Central memory CD8-positive, alpha-beta T cell (primary cell): ENCODE data around the gene GRAMD4.

Experiments
- ATAC-seq: fragments of 150-1000 bp; cut with Tn5 transposase; replicated peaks from 2 replicates; pipeline ENCODE4 v1.10.0; 2022; ENCODE audit warnings: mild to moderate bottlenecking, moderate FRiP score, moderate number of reproducible peaks; ENCODE audit not compliant: poor library complexity, severe bottlenecking; ENCODE audit errors: extremely low read depth
- DNase-seq, 2 donors: peaks; one replicate each; pipeline ENCODE4 v3.0.0; 2021; ENCODE audit warnings: low spot score in 2 of 2
- H3K27ac Mint-ChIP-seq: one replicate; pipeline ENCODE4 v1.8.0; 2022; ENCODE audit warnings: low read depth, mild to moderate bottlenecking, moderate library complexity, mixed read lengths
- H3K27me3 Mint-ChIP-seq: one replicate; pipeline ENCODE4 v1.8.0; 2022; ENCODE audit warnings: mixed read lengths
- H3K36me3 Mint-ChIP-seq: one replicate; pipeline ENCODE4 v1.8.0; 2022; ENCODE audit warnings: mild to moderate bottlenecking, moderate library complexity, mixed read lengths; ENCODE audit not compliant: insufficient read depth
- H3K4me1 Mint-ChIP-seq: one replicate; pipeline ENCODE4 v1.8.0; 2022; ENCODE audit warnings: mixed read lengths
- H3K4me3 Mint-ChIP-seq: one replicate; pipeline ENCODE4 v1.8.0; 2022; ENCODE audit warnings: mild to moderate bottlenecking, moderate library complexity, mixed read lengths
- H3K9me3 Mint-ChIP-seq: one replicate; pipeline ENCODE4 v1.8.0; 2022; ENCODE audit warnings: mixed read lengths

Gene GRAMD4, protein sequence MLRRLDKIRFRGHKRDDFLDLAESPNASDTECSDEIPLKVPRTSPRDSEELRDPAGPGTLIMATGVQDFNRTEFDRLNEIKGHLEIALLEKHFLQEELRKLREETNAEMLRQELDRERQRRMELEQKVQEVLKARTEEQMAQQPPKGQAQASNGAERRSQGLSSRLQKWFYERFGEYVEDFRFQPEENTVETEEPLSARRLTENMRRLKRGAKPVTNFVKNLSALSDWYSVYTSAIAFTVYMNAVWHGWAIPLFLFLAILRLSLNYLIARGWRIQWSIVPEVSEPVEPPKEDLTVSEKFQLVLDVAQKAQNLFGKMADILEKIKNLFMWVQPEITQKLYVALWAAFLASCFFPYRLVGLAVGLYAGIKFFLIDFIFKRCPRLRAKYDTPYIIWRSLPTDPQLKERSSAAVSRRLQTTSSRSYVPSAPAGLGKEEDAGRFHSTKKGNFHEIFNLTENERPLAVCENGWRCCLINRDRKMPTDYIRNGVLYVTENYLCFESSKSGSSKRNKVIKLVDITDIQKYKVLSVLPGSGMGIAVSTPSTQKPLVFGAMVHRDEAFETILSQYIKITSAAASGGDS

GRCh38 chr22:46619830-46620501 lies at the start of gene GRAMD4:
GRAMD4 (plus strand) TSS chr22:46620386; CDS start chr22:46626800, 6,414 bp downstream.
- Mint-ChIP-seq H3K27ac (no peak within 1 kb of the TSS), H3K9me3 (no peaks in the 10 kb centered on the region), H3K4me1 (no peaks in the 10 kb centered on the region), H3K36me3 (peaks cover 1% of the 10 kb centered on the region), H3K4me3 (no peak within 1 kb of the TSS), H3K27me3 (no peaks in the 10 kb centered on the region)
- no peak for DNase-seq
- no peak for ATAC-seq

- Mint-ChIP-seq H3K36me3 (peaks cover 8% of the 10 kb centered on the region), H3K9me3 (no peaks in the 10 kb centered on the region), H3K4me3 (no peak overlapping the region), H3K27ac (no peak overlapping the region), H3K27me3 (no peaks in the 10 kb centered on the region), H3K4me1 (peaks cover 16% of the 10 kb centered on the region)
- ATAC-seq, result no peak
- DNase-seq, result no peak
These were observed 48.4 kb upstream of the GRAMD4 start for GRCh38 chr22:46571642-46572250.

DNA sequence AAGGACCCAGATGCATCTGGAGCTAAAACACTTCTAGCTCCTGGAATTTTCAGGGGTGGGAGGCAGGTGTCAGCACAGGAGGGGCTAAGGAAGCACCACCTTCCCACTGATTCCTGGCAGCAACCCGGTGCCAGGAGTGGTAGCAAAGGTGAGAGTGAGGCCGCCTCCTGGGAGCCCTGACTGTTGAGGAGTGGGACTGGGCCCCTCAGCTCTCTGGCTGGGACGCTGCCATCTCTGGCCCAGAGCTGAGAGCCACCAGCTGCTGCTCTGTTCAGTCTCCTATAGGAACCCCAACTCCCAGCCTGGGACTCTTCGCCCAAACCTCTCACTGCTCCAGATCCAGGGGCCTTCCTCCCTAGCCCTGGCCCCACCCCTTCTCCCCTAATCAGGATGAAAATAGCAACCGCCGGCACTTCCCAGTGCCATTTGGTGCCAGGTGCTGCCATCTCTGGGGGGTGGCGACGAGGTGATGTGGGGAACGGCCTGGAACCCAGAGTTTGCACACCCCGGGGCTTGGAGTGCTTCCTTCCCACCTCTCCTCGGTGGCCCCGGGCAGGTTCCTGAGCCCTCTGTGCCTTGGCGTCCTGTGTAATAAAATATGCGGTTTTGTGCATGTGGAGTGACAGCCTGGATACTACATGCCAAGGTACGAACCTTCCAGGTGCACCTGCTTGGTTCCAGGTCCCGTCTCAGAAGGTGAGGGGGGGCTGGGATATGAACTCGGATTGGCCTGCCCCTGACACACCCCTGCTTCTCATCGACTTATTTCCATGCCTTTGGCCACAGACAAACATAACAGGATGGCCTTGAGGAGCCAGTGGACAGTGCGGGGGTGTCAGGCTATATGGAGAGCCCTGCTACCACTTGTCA lies 47.0 kb upstream of the GRAMD4 start:
- Mint-ChIP-seq H3K36me3 (peaks cover 8% of the 10 kb centered on the region), H3K9me3 (no peaks in the 10 kb centered on the region), H3K4me1 (peaks cover 24% of the 10 kb centered on the region), H3K27me3 (no peaks in the 10 kb centered on the region), H3K27ac (no peak overlapping the region), H3K4me3 (no peak overlapping the region)
- no peak for ATAC-seq
- DNase-seq, result no peak

DNA sequence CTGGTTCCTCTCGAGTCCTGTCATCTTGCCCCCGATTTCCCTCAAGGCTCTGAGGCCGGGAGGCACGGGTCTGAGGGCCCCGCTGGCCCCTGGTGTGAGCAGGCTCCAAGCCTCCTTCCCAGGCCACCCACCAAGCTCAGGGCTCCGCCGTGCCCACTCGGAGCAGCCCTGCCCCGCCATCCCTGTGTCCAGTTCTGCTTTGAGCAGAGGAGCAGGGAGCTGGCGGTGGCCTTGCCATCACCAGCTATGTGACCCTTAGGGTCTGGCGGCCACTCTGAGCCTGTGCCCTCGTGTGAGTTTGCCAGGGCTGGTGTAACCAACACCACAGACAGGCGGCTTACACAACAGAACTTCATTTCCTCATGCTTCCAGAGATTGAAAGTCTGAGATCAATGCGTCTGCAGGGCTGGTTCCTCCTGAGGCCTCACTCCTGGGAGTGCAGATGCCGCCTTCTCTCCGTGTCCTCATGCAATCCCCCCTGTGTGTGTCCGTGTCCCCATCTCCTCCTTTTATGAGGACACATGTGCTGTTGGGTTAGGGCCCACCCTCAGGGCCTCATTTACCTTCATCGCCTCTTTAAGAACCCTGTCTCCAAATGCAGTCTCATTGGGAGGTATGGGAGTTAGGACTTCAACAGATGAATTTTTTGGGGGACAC lies 46.3 kb upstream of the GRAMD4 start:
- H3K9me3 Mint-ChIP-seq, result no peaks in the 10 kb centered on the region
- no peak for DNase-seq
- no peak overlapping the region for H3K27ac Mint-ChIP-seq
- no peak for ATAC-seq
- H3K27me3 Mint-ChIP-seq, result no peaks in the 10 kb centered on the region
- peaks cover 30% of the 10 kb centered on the region for H3K4me1 Mint-ChIP-seq
- H3K36me3 Mint-ChIP-seq, result peaks cover 9% of the 10 kb centered on the region
- H3K4me3 Mint-ChIP-seq, result no peak overlapping the region

DNA sequence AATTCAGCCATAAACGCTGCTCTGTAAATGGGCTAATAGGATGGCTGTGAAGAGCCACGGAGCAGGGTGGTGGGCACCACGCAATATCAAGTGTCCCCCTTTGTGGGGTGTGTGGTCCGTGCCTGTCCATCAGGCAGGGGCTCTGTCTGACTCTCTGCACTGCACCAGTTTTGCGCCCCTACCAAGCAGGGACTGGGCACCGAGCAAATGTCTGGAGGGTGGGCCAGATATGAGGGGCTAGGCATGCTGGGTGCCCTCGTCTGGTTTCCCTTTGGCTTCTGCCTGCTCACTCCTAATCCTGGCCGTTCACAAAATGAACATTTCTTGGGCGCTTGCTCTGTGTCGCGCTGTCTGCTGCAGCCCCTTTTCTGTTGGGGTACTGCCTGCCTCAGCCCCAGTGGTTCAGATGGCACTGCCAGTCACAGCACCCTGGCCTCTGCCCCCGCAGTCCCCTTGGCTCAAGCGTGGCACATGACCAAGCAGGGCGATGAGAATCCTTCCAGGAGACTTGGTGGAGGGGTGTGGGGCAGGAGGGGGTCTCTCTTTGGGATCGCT lies 45.7 kb upstream of the GRAMD4 start:
- no peak for ATAC-seq
- Mint-ChIP-seq H3K36me3 (peaks cover 9% of the 10 kb centered on the region), H3K9me3 (no peaks in the 10 kb centered on the region), H3K4me1 (peaks cover 36% of the 10 kb centered on the region), H3K27me3 (no peaks in the 10 kb centered on the region), H3K27ac (peak overlapping the region; percentile 86), H3K4me3 (peak overlapping the region; percentile 80)
- DNase-seq, result no peak

GRCh38 chr22:46574993-46575910 lies 44.9 kb upstream of the GRAMD4 start:
- no peak for ATAC-seq
- H3K36me3 Mint-ChIP-seq, result peaks cover 9% of the 10 kb centered on the region
- H3K9me3 Mint-ChIP-seq, result no peaks in the 10 kb centered on the region
- H3K4me1 Mint-ChIP-seq, result peaks cover 44% of the 10 kb centered on the region
- DNase-seq, result no peak
- H3K4me3 Mint-ChIP-seq, result peak overlapping the region; percentile 80
- H3K27ac Mint-ChIP-seq, result peak overlapping the region; percentile 86
- no peaks in the 10 kb centered on the region for H3K27me3 Mint-ChIP-seq

- ATAC-seq, result no peak
- Mint-ChIP-seq H3K27me3 (no peaks in the 10 kb centered on the region), H3K4me1 (peaks cover 46% of the 10 kb centered on the region)
These were observed 44.2 kb upstream of the GRAMD4 start for GRCh38 chr22:46575911-46576555.

GRCh38 chr22:46576556-46577367 lies 43.4 kb upstream of the GRAMD4 start:
- Mint-ChIP-seq H3K27me3 (no peaks in the 10 kb centered on the region), H3K27ac (peak overlapping the region; percentile 71), H3K9me3 (no peaks in the 10 kb centered on the region), H3K36me3 (peaks cover 9% of the 10 kb centered on the region), H3K4me3 (peak overlapping the region; percentile 80), H3K4me1 (peaks cover 52% of the 10 kb centered on the region)
- peak; percentile 34 to 43 for DNase-seq
- ATAC-seq, result peak; percentile 69

More at GRCh38 chr22:46575911-46576555, 44.2 kb upstream of the GRAMD4 start:
- Mint-ChIP-seq H3K27ac (peak overlapping the region; percentile 71), H3K4me3 (peak overlapping the region; percentile 80), H3K9me3 (no peaks in the 10 kb centered on the region), H3K36me3 (peaks cover 9% of the 10 kb centered on the region)
- no peak for DNase-seq

DNA sequence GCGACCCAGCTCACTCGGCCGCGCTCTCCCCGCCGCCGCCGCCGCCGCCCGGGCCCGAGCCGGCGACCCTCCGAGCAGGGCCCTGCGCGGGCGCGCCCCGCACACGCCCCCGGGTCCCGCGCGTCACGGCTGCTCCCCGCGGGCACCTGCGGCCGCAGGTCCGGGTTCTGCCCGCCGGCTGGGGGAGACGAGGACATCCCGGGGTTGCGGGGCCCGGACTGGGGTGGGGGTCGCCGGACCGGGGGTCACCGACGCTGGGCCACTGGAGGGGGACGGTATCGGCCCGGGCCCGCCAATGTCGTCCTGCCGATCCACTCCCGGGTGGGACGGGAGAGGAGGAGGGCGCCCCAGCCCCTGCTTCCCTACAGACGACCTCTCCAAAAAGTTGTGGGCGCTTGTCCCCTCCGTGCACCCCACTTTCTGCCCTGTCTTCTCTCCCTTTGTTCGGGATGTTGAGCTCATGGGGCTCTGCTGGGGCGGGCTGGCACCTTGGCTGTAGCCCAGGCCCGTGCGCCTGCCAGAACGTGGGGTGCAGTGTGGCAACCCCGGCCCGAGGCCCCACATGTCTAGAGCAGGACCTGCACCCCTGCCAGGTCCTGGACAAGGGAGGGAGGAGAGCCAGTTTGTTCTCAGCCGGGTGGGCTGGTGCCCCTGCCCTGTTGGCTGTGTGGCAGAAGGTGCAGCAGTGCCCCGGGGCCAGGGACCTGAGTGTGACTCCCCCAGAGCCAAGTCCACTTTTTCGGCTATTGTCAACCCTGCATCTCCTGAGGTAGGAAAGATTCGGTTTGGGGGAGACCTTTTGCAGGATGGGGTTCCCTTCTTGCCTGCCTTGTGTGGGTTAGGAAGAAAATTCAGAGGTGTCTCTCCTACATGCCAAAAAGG lies 42.6 kb upstream of the GRAMD4 start:
- Mint-ChIP-seq H3K9me3 (no peaks in the 10 kb centered on the region), H3K27ac (peak overlapping the region; percentile 89), H3K27me3 (no peaks in the 10 kb centered on the region), H3K36me3 (peaks cover 9% of the 10 kb centered on the region), H3K4me1 (peaks cover 52% of the 10 kb centered on the region), H3K4me3 (peak overlapping the region; percentile 93)
- DNase-seq, result no peak
- ATAC-seq, result peak; percentile 46
